GM18858 (cell line): ENCODE results near the gene WWOX.
"Not testable (repeated sequence)": the region's sequence is repeated elsewhere in the genome, so short reads cannot be mapped to it uniquely, and the experiment has no call there.

Experiments used
- ATAC-seq: cut with Tn5 transposase; IDR thresholded peaks from one replicate; pipeline ENCODE4 v1.9.1; 2021; ENCODE audit not compliant: unreplicated experiment

WWOX gene

GRCh38 chr16:79206889-79207288 lies 1107.4 kb downstream of the WWOX start:
- ATAC-seq, result no peak

- no peak for ATAC-seq
These were observed 1109.9 kb downstream of the WWOX start for GRCh38 chr16:79209308-79209707.

GRCh38 chr16:79210607-79211006 lies 1111.2 kb downstream of the WWOX start:
- no peak for ATAC-seq

GRCh38 chr16:79211586-79211985 lies 1112.1 kb downstream of the WWOX start:
- ATAC-seq, result no peak

GRCh38 chr16:79212114-79212791 lies 1112.8 kb downstream of the WWOX start:
- no peak for ATAC-seq

- ATAC-seq, result no peak
These were observed 1113.8 kb downstream of the WWOX start for GRCh38 chr16:79213214-79213613.

- no peak for ATAC-seq
These were observed 1115.8 kb downstream of the WWOX start for GRCh38 chr16:79215289-79215688.

GRCh38 chr16:79217375-79218011 lies 1118.0 kb downstream of the WWOX start:
- ATAC-seq, result no peak

- ATAC-seq, result no peak
These were observed 1118.9 kb downstream of the WWOX start for GRCh38 chr16:79218351-79218750.

GRCh38 chr16:79225994-79226393 lies 1126.5 kb downstream of the WWOX start:
- not testable (repeated sequence) for ATAC-seq

- no peak for ATAC-seq
These were observed 1129.9 kb downstream of the WWOX start for GRCh38 chr16:79229361-79229760.

- not testable (repeated sequence) for ATAC-seq
These were observed 1146.2 kb downstream of the WWOX start for GRCh38 chr16:79245700-79246099.

- ATAC-seq, result no peak
These were observed 1147.9 kb downstream of the WWOX start for GRCh38 chr16:79247386-79247785.

GRCh38 chr16:79248351-79248750 lies 1148.9 kb downstream of the WWOX start:
- ATAC-seq, result no peak

- ATAC-seq, result no peak
These were observed 1151.1 kb downstream of the WWOX start for GRCh38 chr16:79250502-79251098.

- no peak for ATAC-seq
These were observed 1153.7 kb downstream of the WWOX start for GRCh38 chr16:79253100-79253631.

GRCh38 chr16:79257953-79258490 lies 1158.6 kb downstream of the WWOX start:
- ATAC-seq, result no peak

- not testable (repeated sequence) for ATAC-seq
These were observed 1161.4 kb downstream of the WWOX start for GRCh38 chr16:79260890-79261289.

GRCh38 chr16:79261481-79261940 lies 1162.1 kb downstream of the WWOX start:
- ATAC-seq, result no peak

GRCh38 chr16:79261944-79262552 lies 1162.6 kb downstream of the WWOX start:
- ATAC-seq, result no peak
